Fibroblast of skin of back (primary cell): ENCODE data around the gene APOBEC4.

ENCODE experiments used
- DNase-seq: peaks from one replicate; pipeline ENCODE4 v3.0.0-alpha.2; 2013

The APOBEC4 gene

DNA sequence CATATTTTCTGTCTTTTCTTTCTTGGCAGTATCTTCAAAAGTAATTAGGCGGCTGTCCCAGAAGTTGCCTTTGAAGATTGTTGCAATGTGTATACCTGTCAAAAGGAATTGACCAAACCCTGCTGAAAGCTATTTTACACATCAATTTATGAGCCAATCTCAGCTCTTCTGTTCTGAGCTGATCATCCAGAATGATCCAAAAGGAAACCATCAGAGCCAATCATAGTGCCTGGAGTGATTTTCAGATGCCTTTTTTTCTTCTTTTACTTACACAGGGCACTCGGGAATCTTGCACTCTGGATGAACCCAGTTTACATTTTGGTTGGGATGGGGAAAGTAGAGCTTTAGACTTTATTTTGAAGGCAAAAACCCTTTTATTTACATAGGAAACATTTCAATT lies 21.8 kb upstream of the APOBEC4 start:
- DNase-seq = no peak

DNA sequence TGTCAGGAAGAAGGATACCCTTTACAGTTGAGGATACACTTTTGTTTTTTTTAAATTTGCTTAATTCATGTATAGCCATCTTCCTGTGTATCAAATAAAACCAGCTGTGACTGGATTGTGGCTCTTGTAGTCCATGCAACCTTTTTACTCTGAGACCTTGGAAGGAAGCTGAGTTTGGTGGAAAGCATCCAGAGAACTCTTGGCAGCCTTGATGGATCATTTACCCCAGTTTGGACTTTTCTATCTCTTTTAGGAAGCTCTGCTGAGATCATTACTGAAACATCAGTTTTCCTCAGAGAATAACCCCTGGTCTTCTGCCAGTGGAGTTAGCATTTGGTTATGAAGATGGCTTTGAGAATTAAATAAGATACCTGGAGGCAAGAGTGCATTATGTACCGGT lies 21.2 kb upstream of the APOBEC4 start:
- peak; percentile 31 for DNase-seq

DNA sequence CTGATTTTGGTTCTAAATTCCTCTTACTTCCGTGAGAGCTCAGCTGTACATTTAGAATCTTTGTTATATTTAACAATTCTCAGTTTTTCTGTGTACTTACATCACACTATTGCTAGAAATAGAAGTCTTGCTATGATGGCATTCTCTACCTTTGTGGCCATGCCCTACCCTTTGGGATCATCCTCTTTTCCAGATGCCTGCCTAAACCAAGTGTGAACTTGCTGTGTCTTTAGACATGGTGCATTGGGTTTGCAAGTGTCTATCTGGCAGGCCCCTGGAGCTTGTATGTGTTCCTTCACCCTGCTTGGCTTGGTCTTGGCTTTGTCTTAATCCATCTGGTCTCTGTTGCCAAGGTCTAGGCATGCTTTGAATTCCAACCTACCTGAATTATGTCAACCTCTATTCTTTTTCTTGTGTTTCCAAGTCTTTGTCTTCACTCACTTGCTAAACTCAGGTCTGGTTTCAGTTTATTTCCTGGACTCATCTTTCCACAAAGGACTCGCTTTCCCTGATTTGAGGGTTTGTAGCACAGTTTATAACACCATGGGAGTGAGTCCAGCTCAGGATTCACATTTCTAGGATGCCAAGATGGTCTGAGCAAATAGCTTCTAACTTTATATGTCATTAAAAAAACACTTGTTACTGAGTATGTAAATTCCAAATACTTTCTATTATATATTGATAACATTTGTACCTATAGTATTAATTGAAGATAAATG lies 20.6 kb upstream of the APOBEC4 start:
- DNase-seq = peak; percentile 32

DNA sequence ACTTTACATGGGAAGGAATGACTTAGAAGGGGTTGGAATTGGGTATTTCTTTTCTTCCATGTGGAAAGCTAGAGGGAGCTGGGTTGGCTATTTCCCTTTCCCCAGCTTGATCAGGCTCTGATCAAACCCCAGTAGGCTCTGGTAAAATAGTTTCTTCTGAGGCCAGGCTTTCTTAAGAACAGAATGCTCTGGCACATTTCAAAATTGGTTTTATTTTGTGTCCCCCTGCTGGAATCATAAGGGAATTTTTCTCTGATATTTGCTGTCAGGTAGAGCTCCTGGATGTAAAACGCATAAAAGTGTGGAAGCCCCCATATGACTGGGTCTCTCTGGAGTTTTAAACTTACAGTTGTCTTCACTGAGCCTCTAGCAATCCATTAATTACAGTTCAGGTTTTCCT lies 17.1 kb upstream of the APOBEC4 start:
- DNase-seq = no peak

DNA sequence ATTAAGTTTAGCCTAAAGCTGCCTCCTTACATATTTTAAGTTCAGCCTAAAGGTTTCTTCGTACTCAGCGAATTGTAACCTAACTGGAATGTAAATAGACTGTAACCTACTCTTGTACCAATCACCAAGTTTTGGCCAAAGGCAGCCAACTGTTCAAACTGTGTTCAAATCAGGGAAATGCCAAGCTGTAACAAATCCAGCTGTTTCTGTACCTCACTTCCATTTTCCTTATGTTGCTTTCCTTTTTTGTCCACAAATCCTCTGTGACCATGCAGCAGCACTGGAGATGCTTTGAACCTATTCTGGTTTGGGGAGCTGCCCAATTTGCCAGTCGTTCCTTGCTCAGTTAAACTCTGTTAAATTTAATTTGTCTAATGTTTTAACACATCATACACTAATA lies 3.2 kb upstream of the APOBEC4 start:
- no peak for DNase-seq

DNA sequence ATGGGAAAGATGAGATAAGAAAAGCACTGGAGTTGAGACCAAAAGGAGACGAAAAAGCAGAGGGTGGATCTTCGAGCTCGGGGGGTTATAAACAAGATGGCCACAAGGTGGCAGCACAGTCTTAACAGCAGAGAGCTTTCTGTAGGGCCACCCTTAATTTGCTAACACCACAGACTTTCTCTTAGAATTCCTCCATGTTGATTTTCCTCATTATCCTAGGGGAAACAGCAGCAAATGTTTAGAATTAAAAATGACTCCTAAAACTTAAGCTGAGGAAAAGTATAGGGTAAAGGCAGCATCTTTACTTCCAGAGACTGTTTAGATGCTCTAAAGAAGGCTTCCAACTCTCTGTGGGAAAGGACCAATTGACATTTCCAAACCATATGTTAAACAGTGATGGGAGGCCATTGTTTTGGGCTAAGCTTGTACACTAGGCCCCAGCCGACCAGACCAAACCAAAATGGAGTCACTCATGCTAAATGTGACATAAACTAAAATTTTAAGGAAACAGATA lies 2.5 kb upstream of the APOBEC4 start:
- DNase-seq = peak; percentile 80

DNA sequence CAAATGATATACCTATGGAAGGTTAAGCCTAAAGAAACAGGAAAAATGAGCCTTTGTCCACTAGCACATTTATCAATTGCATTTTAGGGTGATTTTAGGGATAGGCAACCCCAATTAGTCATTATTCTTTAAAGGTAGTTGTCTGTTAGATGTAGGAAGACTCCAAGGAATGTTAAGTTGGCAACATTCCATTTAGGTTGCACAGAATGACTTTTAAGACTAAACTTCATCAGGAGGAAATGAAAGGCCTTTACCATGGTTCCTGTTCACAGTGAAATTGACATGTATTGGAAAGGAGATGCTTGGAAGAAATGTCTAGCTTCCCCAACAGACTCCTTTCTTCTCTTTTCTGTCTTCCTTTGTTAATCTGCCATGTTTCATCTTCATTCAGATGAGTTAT lies 1.6 kb upstream of the APOBEC4 start:
- DNase-seq = no peak

DNA sequence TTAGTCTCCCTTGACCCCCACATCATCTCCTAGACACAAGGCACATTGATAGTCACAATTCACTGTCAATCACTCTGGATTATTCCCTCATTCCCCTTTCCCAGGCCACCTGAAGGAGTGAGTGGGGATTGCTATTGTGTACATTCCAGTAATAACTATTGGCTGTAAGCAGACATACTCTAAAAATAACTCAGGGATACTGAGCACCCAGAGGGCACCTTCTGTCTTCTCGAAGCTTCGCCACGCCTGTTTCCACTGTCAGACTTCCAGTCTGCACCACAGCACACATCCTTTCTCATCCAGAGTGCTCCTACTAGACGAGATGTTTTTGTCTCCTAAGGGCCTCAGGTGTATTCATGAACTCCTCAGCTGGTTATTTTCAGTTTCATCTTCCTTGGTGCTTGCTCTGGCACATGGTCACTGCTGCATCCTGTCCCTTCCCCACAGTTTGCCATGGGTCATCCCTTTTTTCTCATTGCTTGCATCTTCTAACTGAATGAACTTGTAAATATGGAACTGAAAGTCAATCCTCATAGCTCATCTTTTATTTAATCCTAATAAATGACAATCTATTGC lies 848 bp upstream of the APOBEC4 start:
- DNase-seq = no peak

DNA sequence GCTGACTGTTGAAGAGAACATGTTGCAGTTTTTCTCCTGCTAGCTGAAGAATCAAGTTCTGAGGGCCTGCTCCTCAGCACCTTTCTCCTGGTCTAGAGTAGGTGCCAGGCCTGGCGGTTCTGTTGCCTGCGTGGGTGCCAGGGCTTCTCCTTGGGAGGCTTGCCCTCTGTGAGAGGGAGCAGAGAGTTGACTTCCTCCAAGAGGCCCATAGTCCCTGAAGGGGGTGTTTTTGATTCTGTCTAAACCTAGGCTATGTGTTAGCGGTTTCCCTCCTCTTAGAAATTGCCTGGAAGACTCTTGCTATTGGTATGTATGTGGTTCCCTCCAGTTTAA lies 312 bp upstream of the APOBEC4 start:
- no peak for DNase-seq

DNA sequence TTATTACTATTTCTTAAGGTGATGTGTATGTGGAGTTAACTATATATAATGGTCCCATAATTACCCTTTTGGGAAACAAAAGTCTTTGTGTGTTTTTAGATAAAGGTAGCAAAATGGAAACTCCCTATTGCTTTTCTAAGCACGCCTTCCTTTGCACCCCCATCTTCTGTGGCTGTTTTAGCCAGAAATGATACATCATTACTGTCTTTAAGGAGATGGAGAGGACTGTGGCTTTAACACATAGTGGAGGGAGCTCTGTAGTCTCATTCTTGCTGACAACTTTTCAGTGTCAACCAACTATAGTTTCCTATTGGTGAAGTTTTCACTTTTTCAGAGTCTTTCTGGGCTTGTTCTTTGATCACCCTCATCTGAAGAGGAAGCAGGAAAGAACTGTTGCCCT lies 1.0 kb downstream of the APOBEC4 start:
- DNase-seq = no peak

DNA sequence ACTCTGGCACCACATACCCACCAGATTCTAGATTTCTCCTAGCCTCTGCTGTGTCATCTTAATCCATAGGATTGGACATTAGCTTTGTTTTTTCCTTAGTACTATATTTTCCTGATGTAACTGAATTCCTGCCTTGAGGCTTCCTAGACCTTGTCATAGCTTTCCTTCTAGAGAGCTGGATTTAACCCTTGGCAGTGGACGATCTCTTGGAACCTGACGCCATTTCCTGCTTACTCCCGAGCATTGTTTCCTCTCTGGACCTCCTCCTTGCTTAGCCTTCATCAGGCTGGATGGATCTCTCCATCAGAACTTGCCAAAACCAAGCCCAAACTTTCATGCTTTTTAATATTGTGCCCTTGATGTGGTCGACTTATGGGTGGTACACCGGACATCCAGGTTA lies 1.5 kb downstream of the APOBEC4 start:
- no peak for DNase-seq

DNA sequence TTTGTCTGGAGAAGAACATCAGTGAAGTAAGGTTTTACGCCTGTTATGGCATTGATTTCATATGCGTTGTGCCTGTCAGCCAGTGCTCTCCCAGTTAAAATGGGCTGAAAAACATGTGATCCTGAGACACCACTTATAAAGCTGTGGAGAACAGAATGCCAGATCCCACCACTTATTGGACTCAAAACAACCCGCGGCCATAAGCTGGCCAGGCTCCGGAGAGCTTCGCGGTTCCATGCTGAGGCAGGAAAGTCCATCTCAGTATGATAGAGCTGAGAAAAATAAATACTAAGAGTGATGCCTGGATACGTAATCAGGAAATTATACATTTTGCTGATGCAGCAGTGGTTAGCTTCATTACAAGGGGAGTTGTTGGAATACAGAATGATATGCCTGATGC lies 5.1 kb downstream of the APOBEC4 start:
- no peak for DNase-seq

DNA sequence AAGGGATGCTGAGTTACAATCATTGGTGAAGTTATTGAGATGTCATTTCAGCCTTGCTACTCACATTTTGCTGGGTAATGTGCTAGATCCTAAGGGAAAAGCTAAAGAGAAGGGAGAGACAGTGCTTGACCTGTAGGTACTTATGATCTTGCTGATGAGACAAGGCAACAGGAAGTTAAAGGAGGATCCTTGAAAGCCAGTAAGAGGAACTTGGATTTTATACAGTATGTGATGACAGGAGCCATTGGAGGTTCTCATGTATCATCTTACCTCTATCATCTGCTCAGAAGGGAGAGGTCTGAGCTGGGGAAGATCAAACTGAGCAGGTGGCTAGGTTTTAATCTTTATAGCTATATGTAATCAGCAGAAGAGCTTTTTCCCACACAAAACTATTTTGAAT lies 6.3 kb downstream of the APOBEC4 start:
- no peak for DNase-seq

DNA sequence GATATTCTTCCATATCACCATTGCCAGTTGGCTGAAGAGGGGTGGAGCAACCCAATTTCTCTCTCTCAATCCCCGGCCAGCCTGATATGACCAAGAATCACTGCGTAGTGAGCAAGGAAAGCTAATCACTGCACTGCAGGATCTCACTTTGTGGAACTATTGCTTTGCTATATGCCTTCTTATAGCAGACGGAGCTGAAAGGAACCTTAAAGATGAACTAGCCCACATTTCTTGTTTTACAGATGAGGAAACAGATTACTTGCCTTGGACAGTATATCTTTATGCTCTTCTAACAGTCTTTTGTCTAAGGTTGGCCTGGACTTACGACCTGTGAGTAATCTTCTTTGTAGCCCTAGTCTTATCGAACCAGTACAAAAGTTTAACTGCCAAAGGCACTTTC lies 7.6 kb downstream of the APOBEC4 start:
- DNase-seq = no peak

DNA sequence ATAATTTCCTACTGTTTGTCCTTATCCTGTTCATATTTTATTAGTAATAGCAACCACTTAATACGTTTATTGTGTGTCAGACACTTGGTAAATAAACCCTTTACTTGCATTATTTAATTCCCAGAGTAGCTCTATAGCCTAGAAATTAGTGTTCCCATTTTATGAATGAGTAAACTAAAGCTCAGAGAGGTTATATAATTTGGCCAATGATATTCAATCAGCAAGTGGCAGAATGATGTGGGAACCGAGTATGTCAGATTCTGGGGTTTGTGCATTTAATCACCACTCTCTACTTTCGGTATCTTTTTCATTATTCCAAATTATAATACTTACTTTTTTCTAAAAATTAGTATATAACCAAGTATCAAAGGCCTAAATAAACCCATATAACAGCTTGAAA lies 10.9 kb downstream of the APOBEC4 start:
- no peak for DNase-seq

DNA sequence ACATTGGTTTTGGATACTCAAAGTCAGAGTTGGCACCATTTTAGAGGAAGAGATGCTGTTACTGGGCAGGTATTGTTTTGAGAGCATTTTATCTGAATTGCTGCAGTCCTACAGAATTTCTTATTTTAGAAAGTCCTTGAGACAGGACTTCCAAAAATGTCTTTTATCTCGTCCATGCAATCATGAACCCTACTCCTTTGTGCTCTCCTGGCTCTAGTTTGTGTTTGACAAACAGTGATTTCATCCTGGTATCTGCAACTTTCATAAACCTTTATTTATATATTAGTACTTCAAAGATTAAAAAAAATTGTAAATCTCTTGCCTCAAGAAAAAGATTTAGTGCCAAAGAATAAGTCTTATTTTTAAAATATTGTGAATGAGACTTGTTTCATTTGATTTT lies 12.9 kb downstream of the APOBEC4 start:
- no peak for DNase-seq

DNA sequence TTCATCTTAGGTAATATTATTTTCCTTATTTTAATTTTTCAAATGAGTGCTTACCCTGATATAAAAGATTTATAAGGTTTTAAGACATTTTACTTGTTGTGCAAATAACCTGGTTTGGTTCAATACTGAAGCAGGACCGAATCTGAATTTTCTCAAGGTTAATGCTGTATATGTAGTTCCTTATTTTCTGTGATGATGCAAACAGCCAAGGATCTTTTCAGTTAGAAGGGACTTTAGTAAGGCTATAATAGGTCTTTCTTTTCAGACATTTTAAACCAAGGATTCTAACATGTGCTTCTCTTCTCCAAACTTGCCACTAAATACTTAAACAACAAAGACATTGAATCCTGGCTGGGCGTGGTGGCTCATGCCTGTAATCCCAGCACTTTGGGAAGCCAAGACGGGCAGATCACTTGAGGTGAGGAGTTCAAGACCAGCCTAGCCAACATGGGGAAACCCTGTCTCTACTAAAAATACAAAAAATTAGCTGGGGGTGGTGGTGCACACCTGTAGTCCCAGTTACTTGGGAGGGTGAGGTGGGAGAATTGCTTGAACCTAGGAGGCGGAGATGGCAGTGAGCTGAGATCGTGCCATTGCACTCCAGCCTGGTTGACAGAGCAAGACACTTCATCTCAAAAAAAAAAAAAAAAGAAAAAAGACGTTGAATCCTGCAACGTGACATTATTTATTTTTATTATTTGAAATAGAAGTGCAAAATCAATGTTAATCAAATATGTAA lies 14.3 kb downstream of the APOBEC4 start:
- no peak for DNase-seq

DNA sequence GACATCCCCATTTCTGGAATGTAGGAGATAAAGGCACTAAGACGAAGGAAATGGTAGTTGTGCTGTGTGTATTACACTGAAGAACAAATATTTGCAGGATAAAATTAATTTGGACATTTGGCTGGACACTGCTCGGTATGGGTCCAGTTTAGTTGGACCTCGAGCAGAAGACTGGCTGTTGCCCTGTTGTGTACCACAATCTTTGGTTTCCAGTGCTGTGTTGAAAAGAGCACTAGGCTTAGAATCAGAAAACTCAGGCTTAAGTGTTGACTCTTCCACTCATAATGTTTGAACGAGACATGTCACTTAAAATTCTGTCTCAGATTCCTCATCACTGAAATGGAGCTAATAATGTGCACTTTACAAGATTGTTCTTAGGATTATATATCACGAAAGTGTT lies 16.3 kb downstream of the APOBEC4 start:
- DNase-seq = no peak

DNA sequence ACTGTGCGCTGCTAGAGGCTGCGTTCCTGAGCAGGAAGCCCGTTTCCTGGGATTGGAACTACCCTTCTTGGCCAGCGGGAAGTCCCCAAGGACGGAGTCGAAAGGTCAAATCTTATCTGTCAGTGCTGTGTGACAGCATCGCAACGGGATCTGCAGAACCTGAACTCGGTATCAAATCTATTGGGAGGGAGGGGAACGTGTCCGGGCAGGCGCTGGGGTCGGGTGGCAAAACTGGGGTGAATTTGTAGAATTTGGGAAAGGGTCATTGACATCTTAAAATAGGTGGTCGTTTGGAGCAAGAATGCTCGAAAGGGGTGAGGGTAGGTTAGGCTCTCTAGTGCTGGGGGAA lies 16.8 kb downstream of the APOBEC4 start:
- no peak for DNase-seq

DNA sequence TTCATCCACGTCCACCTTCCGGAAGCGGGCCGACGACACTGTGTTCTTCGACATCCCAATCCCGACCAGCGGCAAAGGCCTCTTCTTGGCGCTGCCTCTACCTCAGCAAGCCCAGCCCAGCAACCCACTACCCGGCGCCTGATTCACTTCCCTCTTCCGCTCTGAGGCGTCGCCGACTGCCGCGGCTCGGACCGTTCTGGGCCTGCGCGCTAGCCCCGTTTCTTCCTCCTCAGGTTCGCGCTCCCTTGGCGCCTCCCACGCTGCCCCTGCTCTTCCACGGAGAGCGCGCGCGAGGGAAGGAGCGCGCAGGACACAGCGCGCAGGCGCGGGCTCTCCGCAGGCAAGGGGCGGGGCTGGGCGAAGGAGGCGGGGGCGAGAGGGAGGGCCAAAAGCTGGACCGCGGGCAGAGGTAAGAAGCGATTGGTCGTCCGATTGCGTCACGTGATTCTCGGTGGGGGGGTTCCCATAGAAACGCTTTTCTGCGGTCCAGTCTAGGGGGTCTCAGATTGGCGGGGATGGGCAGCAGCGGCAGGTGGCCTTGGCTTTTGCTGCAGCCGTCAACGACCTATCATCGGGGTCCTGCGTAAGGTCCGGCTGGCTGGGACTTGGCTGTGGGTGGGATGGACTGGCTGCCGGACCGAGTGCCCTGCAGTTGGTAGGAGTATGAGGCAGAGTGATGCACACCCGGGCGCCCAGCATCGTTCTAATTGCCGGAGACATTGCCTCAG lies 17.3 kb downstream of the APOBEC4 start, which contains the start of gene ARPC5:
TSS of gene ARPC5 (minus strand) at position 178 of the 728 bp plus-strand sequence. CDS start at position 54, 124 bp downstream.
- DNase-seq = peak; percentile 98

DNA sequence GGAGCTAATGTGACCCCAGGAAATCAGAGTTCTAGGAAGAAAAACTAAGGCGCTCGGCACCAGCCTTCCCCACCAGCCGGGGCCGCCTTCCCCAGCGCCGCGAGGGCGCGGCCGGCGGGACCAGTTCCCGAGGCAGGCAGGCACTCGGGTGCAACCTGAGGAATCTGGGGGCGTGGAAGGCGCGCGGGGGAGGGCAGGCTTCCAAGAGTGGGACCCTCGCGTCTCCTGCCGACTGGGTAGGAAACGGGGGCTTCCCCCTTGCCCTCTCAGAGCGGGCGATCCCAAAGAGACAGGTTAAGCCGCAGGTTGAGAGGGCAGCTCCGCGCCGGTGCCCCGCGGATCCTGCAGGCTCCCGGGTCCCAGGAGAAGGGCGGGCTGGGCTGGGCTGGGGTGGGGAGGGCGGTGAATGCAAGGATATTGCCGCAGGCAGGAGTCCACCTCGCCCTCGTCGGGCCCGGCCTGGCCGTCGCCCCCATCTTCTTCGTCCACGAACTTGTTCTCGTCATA lies 18.0 kb downstream of the APOBEC4 start:
- peak; percentile 42 for DNase-seq

DNA sequence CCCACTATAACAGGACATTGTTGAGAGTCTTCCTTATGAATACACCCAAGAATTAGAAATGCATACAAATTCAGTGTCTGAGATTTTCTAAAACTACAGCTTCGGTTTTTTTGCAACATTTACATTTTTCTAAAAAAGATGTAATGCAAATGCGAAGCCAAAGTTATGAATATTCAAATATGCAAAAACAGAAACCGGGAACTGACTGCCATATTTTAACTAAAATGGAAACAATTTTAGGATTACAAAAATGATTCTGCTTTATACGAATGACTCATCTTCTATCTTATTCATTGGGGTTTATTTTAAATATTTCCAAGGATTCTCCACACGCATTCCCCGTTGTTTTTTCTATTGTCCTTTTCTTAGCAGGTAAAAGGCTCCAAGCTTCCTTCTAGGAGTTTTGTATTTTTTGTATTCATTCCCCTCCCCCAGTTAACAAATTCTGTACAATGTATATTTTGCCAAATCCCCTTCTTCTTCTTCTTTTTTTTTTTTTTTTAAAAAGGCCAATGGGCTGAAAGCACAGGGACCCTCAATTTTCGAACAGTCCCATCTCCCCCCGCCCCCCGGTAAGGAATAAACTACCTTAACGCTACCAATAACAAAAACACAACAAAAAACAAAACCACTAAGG lies 18.6 kb downstream of the APOBEC4 start:
- no peak for DNase-seq
